HepG2 (cell line): ENCODE results near the gene RHEBL1. TPM values are rescaled to one million over a fixed set of nuclear protein-coding genes. Genes with fewer than 3 reads are reported as not detected.

Experiments
- ATAC-seq: fragments of 200-7000 bp; cut with Tn5 transposase; 3 replicates; pipeline ENCODE4 v1.9.1; 2020; ENCODE audit warnings: mild to moderate bottlenecking, moderate library complexity
- BruUV-seq: library from RNA; stranded (reverse); fragments of 400-500 nt; replicated peaks from 2 replicates; lab custom pipeline; 2021; lab: Mats Ljungman, UMichigan
- CTCF ChIA-PET: fragments of 300-600 bp; formaldehyde crosslinking; extraction: SDS; loops from one replicate; lab custom pipeline; 2021; ENCODE audit warnings: low total read pairs, inconsistent platforms, low intra/inter-chr PET ratio; lab: Yijun Ruan, JAX
- POLR2A ChIA-PET: fragments of 350-600 bp; sonication (Branson Sonifier 250); formaldehyde crosslinking; loops from one replicate; lab custom pipeline; 2020; ENCODE audit warnings: antibody characterized with exemption, inconsistent platforms; lab: Yijun Ruan, JAX
- DNase-seq: peaks from one replicate; pipeline ENCODE4 v3.0.0-alpha.2; 2015; ENCODE audit warnings: low spot score
- FAIRE-seq: peaks from 3 replicates; lab custom pipeline; 2011; peaks lifted over from hg19 to GRCh38; lab: Jason Lieb, UNC
- H2AFZ ChIP-seq: one replicate; pipeline ENCODE4 v1.6.1; 2011; ENCODE audit warnings: low read length, inconsistent platforms
- H3K27ac ChIP-seq: fragments of 300-600 bp; 3 replicates; pipeline ENCODE4 v1.8.0; 2011; ENCODE audit warnings: mixed run types, mild to moderate bottlenecking, mixed read lengths, low read length, inconsistent platforms; ENCODE audit not compliant: insufficient read depth; ENCODE audit errors: extremely low read length
- H3K27me3 ChIP-seq, 2 experiments: fragments of 200-600 bp in 1 of 2; 2 replicates in 1 of 2; 3 replicates in 1 of 2; pipeline versions ENCODE4 v1.6.0 to v1.8.0; 2011; ENCODE audit warnings: low read length in 2 of 2, mild to moderate bottlenecking in 2 of 2, moderate library complexity in 2 of 2, inconsistent platforms in 1 of 2; ENCODE audit not compliant: insufficient read depth in 2 of 2, control insufficient read depth in 1 of 2
- H3K36me3 ChIP-seq, 2 experiments: fragments of 200-600 bp in 1 of 2; replicated peaks in 1 of 2; 2 replicates in 1 of 2; 3 replicates in 1 of 2; pipeline versions ENCODE4 v1.5.1 to v1.8.0; 2011; ENCODE audit warnings: low read length in 2 of 2, inconsistent platforms in 1 of 2; ENCODE audit not compliant: insufficient read depth in 2 of 2, control insufficient read depth in 1 of 2
- H3K4me1 ChIP-seq: 2 replicates; pipeline ENCODE4 v1.5.1; 2012; ENCODE audit warnings: low read length, inconsistent platforms; ENCODE audit not compliant: insufficient read depth
- H3K4me2 ChIP-seq: 2 replicates; pipeline ENCODE4 v1.6.0; 2011; ENCODE audit warnings: low read depth, low read length, inconsistent platforms
- H3K4me3 ChIP-seq, 3 experiments: fragments of 200-600 bp in 1 of 3; sonication (generic), shearing (Covaris generic) in 1 of 3; replicated peaks in 1 of 3; 2 replicates each; pipeline ENCODE4 v1.5.1; 2011 to 2016; ENCODE audit warnings: low read length in 3 of 3, inconsistent platforms in 2 of 3, low read depth in 2 of 3, mild to moderate bottlenecking in 2 of 3, control low read depth in 1 of 3, mixed read lengths in 1 of 3; ENCODE audit not compliant: insufficient read depth in 1 of 3
- H3K79me2 ChIP-seq: one replicate; pipeline ENCODE4 v1.6.1; 2011; ENCODE audit warnings: low read length, inconsistent platforms; ENCODE audit not compliant: insufficient read depth
- H3K9ac ChIP-seq: 2 replicates; pipeline ENCODE4 v1.6.0; 2011; ENCODE audit warnings: mild to moderate bottlenecking, low read depth, low read length, inconsistent platforms; ENCODE audit not compliant: insufficient read depth
- H3K9me3 ChIP-seq: 2 replicates; pipeline ENCODE4 v1.5.1; 2012; ENCODE audit warnings: mild to moderate bottlenecking, low read length
- H4K20me1 ChIP-seq: 2 replicates; pipeline ENCODE4 v1.6.0; 2011; ENCODE audit warnings: inconsistent platforms, mild to moderate bottlenecking, low read length, moderate library complexity; ENCODE audit not compliant: insufficient read depth
- ASH2L ChIP-seq: fragments of 300-600, 200-600 bp; sonication (generic); IDR thresholded peaks from 2 replicates; pipeline ENCODE4 v1.7.0; 2017; ENCODE audit warnings: low read depth, mild to moderate bottlenecking, moderate library complexity, mixed read lengths, low read length; ENCODE audit not compliant: insufficient read length
- ATF1 ChIP-seq: IDR thresholded peaks from 2 replicates; pipeline ENCODE4 v1.6.1; 2016; ENCODE audit warnings: mild to moderate bottlenecking, control low read depth
- DPF2 ChIP-seq: sonication (generic); formaldehyde crosslinking; IDR thresholded peaks from 2 replicates; pipeline ENCODE4 v1.4.0; 2020; ENCODE audit warnings: mild to moderate bottlenecking, low read depth, missing genetic modification reagents, borderline replicate concordance
- JARID2 ChIP-seq: sonication (generic); formaldehyde crosslinking; IDR thresholded peaks from 2 replicates; pipeline ENCODE4 v1.8.1; 2023; ENCODE audit warnings: missing genetic modification reagents, inconsistent platforms; ENCODE audit not compliant: insufficient replicate concordance
- JUNB ChIP-seq: sonication (generic); formaldehyde crosslinking; IDR thresholded peaks from 2 replicates; pipeline ENCODE4 v1.8.0; 2022; ENCODE audit warnings: missing genetic modification reagents, mild to moderate bottlenecking, borderline replicate concordance
- MLXIP ChIP-seq: sonication (generic); formaldehyde crosslinking; IDR thresholded peaks from 2 replicates; pipeline ENCODE4 v1.9.0; 2021; ENCODE audit warnings: missing genetic modification reagents, borderline replicate concordance
- ZNF274 ChIP-seq: sonication (generic); formaldehyde crosslinking; IDR thresholded peaks from 2 replicates; pipeline ENCODE4 v1.5.1; 2020; ENCODE audit warnings: mild to moderate bottlenecking, missing genetic modification reagents
- ZNF503 ChIP-seq: sonication (generic); formaldehyde crosslinking; IDR thresholded peaks from 2 replicates; pipeline ENCODE4 v1.4.0; 2020; ENCODE audit warnings: missing genetic modification reagents
- ZNF564 ChIP-seq: sonication (generic); formaldehyde crosslinking; IDR thresholded peaks from 2 replicates; pipeline ENCODE4 v1.8.1; 2023; ENCODE audit warnings: mild to moderate bottlenecking, missing genetic modification reagents
- ZSCAN29 ChIP-seq: sonication (generic); formaldehyde crosslinking; conservative IDR thresholded peaks from 2 replicates; pipeline ENCODE4 v1.4.0; 2020; ENCODE audit warnings: mild to moderate bottlenecking, missing genetic modification reagents
- WGBS: methylation state at CpG from one replicate; pipeline ENCODE4 v1.1.6; 2017; ENCODE audit warnings: low lambda C conversion rate; 5-methylcytosine and 5-hydroxymethylcytosine counted together
- in situ Hi-C: cut with HindIII; loops from 2 replicates; pipeline ENCODE4 v1.10.0; 2017; ENCODE audit warnings: low pct_unique_long_range_greater_than_20kb; ENCODE audit not compliant: extremely low pct_ligation_motif_present
- intact Hi-C: fragments of 100-400 bp; cut with micrococcal nuclease; formaldehyde crosslinking; loops from one replicate; pipeline ENCODE4 v1.10.0; 2022; ENCODE audit not compliant: unreplicated experiment
- polyA plus RNA-seq, 8 experiments: library from polyadenylated mRNA; depleted of rRNA in 3 of 8; stranded (reverse) in 7 of 8; unstranded in 1 of 8; fragments of >200 nt; fragmentation: Illumina TruSeq in 4 of 8; extraction: Trizol in 4 of 8; gene quantifications; 2 replicates each; pipeline versions ENCODE4 v1.2.1 to v1.2.3, GENCODE V29; 2011 to 2016; ENCODE audit warnings: low read depth in 4 of 8, missing spikeins in 1 of 8, mixed read lengths in 1 of 8; ENCODE audit not compliant: insufficient read depth in 1 of 8
- total RNA-seq, 5 experiments: library from RNA; depleted of rRNA; stranded (reverse); fragments of >200 nt; fragmentation: Illumina TruSeq; extraction: Trizol; gene quantifications; 2 replicates each; pipeline ENCODE4 v1.2.3, GENCODE V29; 2016; ENCODE audit warnings: low read depth in 1 of 5

Gene RHEBL1
- total and polyA plus RNA-seq, 2 of the 13 experiments (the other 11 are each of a cell fraction or from before 2014, with no cell fraction given): 1.4 to 2.5 TPM

DNA sequence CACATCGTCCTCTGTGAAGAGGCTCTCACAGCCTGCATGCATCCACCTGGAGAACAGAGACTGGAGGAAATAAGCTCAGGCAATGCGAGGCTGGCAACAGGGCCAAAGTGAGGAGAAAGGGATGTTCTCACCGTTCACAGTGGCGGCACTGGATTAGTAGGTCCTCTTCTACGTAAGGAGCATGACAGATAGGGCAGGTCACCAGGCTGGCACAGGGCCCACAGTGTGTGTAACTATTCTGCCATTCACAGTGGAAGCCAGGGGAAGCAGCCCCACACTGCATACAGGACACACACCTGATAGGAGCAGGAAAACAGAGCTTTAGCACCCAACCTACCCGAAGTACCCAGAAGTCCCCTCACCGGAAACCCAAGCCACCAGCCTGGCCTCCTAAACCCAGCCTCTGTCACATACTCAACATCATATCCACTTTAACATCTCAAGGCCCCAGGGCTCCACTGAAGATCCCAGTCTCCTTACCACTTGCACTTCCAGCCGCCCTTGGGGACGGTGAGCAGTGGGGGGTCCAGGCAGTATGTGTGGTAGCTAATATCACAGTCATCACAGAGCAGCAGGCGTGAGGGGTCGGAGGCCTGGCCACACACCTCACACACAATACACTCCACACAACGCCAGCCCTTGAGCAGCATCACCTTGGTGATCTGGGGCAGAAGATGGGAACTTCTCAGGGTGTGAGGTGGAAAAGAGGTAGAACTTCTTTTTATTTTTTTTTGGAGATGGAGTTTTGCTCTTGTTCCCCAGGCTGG is 23.5 kb downstream of the RHEBL1 start:
- BruUV-seq: no TSS peak
- 0 out of 2 replicates have a peak, but pooled peaks cover 6% of the 10 kb centered on the region for H4K20me1 ChIP-seq
- no peaks in the 10 kb centered on the region for H3K9me3 ChIP-seq
- intact Hi-C loops: no loop called here
- in situ Hi-C loops: no loop called here
- H3K4me2 ChIP-seq: no peak overlapping the region
- no peak overlapping the region for H3K27ac ChIP-seq
- no peak for TF ChIP-seq DPF2
- TF ChIP-seq ZNF564: no peak
- TF ChIP-seq ZNF274 (CRISPR knock-in tag): no peak
- no peak for TF ChIP-seq MLXIP (CRISPR knock-in tag)
- TF ChIP-seq ZNF503: no peak
- TF ChIP-seq JUNB (CRISPR knock-in tag): no peak
- TF ChIP-seq ZSCAN29: no peak
- no peak for TF ChIP-seq ATF1 (CRISPR knock-in tag)
- TF ChIP-seq ASH2L: no peak
- TF ChIP-seq JARID2: no peak
- no peak overlapping the region for H3K9ac ChIP-seq
- FAIRE-seq: no peak
- H3K4me3 ChIP-seq: no peak overlapping the region
- peaks cover 73 to 96% of the 10 kb centered on the region in 2 experiments for H3K36me3 ChIP-seq
- no peaks in the 10 kb centered on the region for H3K79me2 ChIP-seq
- no peak overlapping the region for H2AFZ ChIP-seq
- no peak for DNase-seq
- ChIA-PET CTCF (no interaction called here), POLR2A (no interaction called here)
- ATAC-seq: no peak
- no peaks in the 10 kb centered on the region for H3K4me1 ChIP-seq
- 100% methylated on average over 11 of the region's 12 CpGs for WGBS
- no peaks in the 10 kb centered on the region for H3K27me3 ChIP-seq
